ENCODE measurements around the gene CRY2. TPM values are rescaled to one million over a fixed set of nuclear protein-coding genes. Genes with fewer than 3 reads are reported as not detected.

The CRY2 gene
- polyA plus RNA-seq, 1 of the 3 experiments (the other 2 are of a cell fraction): 6.7 TPM

DNA sequence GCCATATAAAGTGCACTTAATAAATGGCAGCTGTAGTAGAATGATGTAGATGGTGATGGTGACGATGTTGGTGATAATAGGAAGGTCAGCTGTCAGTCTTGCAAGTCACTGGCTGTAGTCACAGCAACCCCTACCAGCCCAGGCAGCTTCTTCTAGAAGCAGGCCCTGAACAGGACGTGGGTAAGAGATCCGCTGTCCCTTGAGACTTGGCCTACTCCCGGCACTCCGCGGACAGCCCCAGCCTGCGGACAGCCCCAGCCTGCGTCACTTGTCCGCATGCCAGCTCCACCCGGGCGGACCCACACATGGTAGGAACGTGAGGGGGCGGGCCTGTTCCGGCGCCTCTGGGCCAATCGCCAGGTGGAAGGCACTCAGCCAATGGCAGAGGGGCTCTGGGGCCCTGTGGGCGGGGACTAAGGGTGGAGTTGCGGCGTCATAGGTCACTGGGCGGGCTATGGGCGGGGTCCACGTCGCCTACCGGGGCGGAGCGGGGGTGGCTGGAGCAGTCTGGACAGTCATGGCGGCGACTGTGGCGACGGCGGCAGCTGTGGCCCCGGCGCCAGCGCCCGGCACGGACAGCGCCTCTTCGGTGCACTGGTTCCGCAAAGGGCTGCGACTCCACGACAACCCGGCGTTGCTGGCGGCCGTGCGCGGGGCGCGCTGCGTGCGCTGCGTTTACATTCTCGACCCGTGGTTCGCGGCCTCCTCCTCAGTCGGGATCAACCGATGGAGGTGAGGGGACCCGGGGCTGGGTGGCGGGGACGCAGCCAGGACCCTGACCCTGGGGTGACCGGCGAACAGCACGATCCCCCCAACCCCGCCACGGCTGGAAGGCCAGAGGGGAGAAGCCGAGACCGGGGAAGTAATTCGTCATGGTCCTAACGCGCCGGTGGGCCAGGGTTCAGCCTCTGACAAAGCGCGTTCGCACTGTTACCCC is at the start of gene CRY2 (continued):
- TF ChIP-seq, protein P1, sequence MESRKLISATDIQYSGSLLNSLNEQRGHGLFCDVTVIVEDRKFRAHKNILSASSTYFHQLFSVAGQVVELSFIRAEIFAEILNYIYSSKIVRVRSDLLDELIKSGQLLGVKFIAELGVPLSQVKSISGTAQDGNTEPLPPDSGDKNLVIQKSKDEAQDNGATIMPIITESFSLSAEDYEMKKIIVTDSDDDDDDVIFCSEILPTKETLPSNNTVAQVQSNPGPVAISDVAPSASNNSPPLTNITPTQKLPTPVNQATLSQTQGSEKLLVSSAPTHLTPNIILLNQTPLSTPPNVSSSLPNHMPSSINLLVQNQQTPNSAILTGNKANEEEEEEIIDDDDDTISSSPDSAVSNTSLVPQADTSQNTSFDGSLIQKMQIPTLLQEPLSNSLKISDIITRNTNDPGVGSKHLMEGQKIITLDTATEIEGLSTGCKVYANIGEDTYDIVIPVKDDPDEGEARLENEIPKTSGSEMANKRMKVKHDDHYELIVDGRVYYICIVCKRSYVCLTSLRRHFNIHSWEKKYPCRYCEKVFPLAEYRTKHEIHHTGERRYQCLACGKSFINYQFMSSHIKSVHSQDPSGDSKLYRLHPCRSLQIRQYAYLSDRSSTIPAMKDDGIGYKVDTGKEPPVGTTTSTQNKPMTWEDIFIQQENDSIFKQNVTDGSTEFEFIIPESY (IDR thresholded peaks at IDR 0.05; ENCODE audit: borderline replicate concordance, low read depth): no peak

DNA sequence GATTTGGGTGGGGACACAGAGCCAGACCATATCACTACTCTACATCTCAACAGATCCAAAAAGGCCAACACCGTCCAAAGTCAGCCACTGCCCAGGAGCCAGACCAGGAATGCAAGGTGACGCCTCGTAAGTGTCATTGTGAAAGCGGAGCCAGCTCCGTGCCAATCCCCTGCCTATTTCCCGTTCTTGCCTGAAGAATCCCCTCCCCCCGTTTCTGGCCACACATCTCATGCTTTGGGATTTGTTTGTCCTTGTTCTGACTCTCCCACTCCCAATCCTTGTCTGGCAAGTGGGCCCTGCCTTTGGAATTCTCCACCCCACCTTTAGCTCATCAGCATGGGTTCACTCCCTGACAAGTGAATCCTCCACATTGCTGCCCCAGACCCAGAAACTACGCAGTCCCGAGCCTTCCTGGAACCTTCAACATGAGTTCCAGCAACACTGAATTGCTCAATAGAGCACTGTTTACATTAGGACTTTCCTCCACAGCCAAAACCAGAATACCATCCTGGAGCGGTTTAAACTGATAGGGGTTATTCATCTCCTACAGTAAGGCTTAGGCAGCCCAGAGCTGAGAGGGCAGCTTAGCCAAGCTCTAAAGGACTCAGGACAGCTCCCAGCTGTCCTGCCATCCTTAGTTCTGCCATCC is 48.4 kb upstream of the CRY2 start:
- H3F3A ChIP-seq (replicated peaks; ENCODE audit: insufficient read depth): no peaks in the 10 kb centered on the region
- H3K4me1 ChIP-seq (ENCODE audit: control insufficient read depth in 1 of 2, insufficient read depth in 2 of 2, low read depth in 1 of 2, low read length in 1 of 2): no peaks in the 10 kb centered on the region
- no peak overlapping the region for H2AFZ ChIP-seq (ENCODE audit: low read depth)
- no peaks in the 10 kb centered on the region for H3K9me2 ChIP-seq
- CTCF ChIA-PET: interaction anchor here (1.2 to 3.1 kb wide), 2 partner anchors 27 to 44 kb away, joined by 3 to 12 read pairs; no protein-coding TSS in a partner anchor
- 81% methylated on average over 10 of the region's 10 CpGs for WGBS (ENCODE audit: low lambda C conversion rate)
- H3K36me3 ChIP-seq (replicated peaks in 1 of 2; ENCODE audit: control insufficient read depth in 1 of 2, insufficient read depth in 2 of 2, low read length in 1 of 2): no peaks in the 10 kb centered on the region
- H3K9me3 ChIP-seq: no peaks in the 10 kb centered on the region
- H4K20me1 ChIP-seq (ENCODE audit: insufficient read depth): no peaks in the 10 kb centered on the region
- H3K4me2 ChIP-seq: no peak overlapping the region
- no peak for TF ChIP-seq JUND (IDR thresholded peaks at IDR 0.05)
- no peak for TF ChIP-seq SIN3A (IDR thresholded peaks at IDR 0.05; ENCODE audit: borderline replicate concordance, low read depth, low read length)
- TF ChIP-seq, protein P2, sequence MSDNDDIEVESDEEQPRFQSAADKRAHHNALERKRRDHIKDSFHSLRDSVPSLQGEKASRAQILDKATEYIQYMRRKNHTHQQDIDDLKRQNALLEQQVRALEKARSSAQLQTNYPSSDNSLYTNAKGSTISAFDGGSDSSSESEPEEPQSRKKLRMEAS (IDR thresholded peaks at IDR 0.05; ENCODE audit: low read depth): no peak
- TF ChIP-seq YY1 (IDR thresholded peaks at IDR 0.05; ENCODE audit: low read depth): no peak
- TF ChIP-seq, protein P3, sequence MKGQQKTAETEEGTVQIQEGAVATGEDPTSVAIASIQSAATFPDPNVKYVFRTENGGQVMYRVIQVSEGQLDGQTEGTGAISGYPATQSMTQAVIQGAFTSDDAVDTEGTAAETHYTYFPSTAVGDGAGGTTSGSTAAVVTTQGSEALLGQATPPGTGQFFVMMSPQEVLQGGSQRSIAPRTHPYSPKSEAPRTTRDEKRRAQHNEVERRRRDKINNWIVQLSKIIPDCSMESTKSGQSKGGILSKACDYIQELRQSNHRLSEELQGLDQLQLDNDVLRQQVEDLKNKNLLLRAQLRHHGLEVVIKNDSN (IDR thresholded peaks at IDR 0.05; ENCODE audit: borderline replicate concordance, low read depth): no peak
- TF ChIP-seq, protein P4, sequence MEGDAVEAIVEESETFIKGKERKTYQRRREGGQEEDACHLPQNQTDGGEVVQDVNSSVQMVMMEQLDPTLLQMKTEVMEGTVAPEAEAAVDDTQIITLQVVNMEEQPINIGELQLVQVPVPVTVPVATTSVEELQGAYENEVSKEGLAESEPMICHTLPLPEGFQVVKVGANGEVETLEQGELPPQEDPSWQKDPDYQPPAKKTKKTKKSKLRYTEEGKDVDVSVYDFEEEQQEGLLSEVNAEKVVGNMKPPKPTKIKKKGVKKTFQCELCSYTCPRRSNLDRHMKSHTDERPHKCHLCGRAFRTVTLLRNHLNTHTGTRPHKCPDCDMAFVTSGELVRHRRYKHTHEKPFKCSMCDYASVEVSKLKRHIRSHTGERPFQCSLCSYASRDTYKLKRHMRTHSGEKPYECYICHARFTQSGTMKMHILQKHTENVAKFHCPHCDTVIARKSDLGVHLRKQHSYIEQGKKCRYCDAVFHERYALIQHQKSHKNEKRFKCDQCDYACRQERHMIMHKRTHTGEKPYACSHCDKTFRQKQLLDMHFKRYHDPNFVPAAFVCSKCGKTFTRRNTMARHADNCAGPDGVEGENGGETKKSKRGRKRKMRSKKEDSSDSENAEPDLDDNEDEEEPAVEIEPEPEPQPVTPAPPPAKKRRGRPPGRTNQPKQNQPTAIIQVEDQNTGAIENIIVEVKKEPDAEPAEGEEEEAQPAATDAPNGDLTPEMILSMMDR (IDR thresholded peaks at IDR 0.05): no peak
- TF ChIP-seq EP300 (IDR thresholded peaks at IDR 0.05; ENCODE audit: borderline replicate concordance in 1 of 2, low read depth in 1 of 2, low read length in 1 of 2): no peak
- H3K4me3 ChIP-seq (ENCODE audit: low read depth in 2 of 2, low read length in 1 of 2): no peak overlapping the region
- H3K27ac ChIP-seq (ENCODE audit: low read depth in 2 of 2, low read length in 1 of 2): no peak overlapping the region
- no peak overlapping the region for H3K9ac ChIP-seq
- no peak for DNase-seq
- POLR2A ChIA-PET: interaction anchor here (0.6 kb wide), 1 partner anchor 387 kb away, joined by 3 read pairs; no protein-coding TSS in a partner anchor
- H3K79me2 ChIP-seq (ENCODE audit: insufficient read depth): no peaks in the 10 kb centered on the region
- H3K27me3 ChIP-seq (ENCODE audit: insufficient read depth): no peaks in the 10 kb centered on the region
